B cell (primary cell): ENCODE results near the gene NOC4L.

Experiments used
- EZH2 ChIP-seq: IDR thresholded peaks from 2 replicates; pipeline ENCODE4 v1.6.1; 2012; ENCODE audit warnings: borderline replicate concordance, low read depth, mild to moderate bottlenecking, moderate library complexity, low read length; ENCODE audit not compliant: insufficient read depth, poor library complexity, severe bottlenecking
- TF ChIP-seq, protein P1 (sequence below): fragments of 200-600 bp; IDR thresholded peaks from one replicate; pipeline ENCODE4 v1.8.0; 2022; ENCODE audit warnings: antibody characterized with exemption, mild to moderate bottlenecking

DNA sequence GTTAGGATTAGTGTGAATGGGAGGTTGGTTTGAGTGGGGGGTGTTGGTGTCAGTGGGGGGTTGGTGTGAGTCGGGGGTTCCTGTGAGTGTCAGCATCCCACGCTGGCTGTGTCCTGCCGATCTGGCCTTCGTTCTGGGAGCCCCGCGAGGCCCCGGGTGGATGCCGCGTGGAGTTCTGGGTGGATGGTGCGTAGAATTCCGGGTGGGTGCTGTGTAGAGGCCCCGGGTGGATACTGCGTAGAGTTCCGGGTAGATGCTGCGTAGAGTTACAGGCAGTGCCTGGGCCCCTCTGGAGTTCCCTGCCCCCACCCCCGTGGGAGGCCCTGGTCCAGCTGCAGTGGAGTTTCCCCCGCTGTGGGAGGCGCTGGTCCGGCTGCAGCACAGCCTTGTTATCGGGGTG lies 8.7 kb downstream of the NOC4L start:
- TF ChIP-seq, protein P1, sequence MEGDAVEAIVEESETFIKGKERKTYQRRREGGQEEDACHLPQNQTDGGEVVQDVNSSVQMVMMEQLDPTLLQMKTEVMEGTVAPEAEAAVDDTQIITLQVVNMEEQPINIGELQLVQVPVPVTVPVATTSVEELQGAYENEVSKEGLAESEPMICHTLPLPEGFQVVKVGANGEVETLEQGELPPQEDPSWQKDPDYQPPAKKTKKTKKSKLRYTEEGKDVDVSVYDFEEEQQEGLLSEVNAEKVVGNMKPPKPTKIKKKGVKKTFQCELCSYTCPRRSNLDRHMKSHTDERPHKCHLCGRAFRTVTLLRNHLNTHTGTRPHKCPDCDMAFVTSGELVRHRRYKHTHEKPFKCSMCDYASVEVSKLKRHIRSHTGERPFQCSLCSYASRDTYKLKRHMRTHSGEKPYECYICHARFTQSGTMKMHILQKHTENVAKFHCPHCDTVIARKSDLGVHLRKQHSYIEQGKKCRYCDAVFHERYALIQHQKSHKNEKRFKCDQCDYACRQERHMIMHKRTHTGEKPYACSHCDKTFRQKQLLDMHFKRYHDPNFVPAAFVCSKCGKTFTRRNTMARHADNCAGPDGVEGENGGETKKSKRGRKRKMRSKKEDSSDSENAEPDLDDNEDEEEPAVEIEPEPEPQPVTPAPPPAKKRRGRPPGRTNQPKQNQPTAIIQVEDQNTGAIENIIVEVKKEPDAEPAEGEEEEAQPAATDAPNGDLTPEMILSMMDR: no peak
- TF ChIP-seq EZH2: no peak
